HG02970 (cell line): Measurements from ENCODE around the gene ERC2.

ENCODE experiments used
- ATAC-seq: cut with Tn5 transposase; IDR thresholded peaks from one replicate; pipeline ENCODE4 v1.9.1; 2021; ENCODE audit warnings: mild to moderate bottlenecking, moderate library complexity, moderate number of reproducible peaks; ENCODE audit not compliant: unreplicated experiment, low FRiP score

ERC2 gene

DNA sequence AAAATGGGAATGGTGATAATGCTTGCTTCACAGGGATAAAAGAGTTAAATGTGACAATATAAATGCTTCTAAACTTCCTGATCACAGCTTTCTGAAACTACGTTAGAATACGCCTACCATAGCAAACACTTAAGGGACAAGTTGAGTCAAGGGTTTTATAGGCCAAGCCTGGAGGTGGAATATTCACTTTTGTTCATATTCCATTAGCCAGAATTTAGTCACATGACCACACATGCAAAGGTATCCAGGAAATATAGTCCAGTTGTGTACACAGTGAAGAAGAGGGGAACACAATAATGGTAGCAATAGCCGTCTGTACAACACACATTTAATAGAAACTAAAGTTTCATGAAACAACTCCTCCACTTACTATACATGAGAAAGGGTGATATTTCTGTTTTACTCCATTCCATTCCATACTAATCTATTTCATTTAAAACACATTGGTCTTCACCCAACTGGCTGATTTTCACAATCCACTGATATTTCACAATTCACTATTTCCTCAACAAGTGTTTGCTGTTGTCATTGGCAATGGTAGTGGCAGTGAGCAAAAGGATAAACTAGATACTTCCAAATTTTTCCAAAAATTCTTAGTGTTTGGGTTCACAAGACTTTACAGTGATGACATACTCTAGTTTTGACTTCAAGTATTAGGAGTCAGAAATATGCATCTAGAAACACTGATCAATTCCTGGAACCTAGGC is 270.9 kb downstream of the ERC2 start:
- ATAC-seq = no peak

DNA sequence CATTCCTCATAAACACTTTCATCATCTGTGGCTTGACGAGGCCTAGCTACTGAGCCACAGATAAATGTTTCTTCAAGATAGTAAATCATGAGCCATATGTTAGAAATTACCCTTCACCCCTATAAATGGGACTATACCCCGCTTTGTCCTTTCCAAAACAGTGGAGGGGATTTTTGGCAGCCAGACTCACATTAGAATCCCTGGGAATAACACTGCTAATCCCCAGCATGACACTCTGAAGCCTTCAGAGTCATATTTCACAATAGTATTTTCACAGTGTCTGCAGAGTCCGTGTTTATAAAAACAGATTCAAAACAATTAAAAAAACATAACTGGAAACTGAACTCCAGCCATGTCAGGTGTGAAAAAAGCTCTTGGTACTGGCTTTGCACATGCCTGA is 271.6 kb downstream of the ERC2 start:
- no peak for ATAC-seq

- ATAC-seq = no peak
These were observed 274.7 kb downstream of the ERC2 start for GRCh38 chr3:56193519-56193918.

GRCh38 chr3:56192001-56192400 is 276.3 kb downstream of the ERC2 start:
- no peak for ATAC-seq

- ATAC-seq = no peak
These were observed 277.4 kb downstream of the ERC2 start for GRCh38 chr3:56190771-56191305.

DNA sequence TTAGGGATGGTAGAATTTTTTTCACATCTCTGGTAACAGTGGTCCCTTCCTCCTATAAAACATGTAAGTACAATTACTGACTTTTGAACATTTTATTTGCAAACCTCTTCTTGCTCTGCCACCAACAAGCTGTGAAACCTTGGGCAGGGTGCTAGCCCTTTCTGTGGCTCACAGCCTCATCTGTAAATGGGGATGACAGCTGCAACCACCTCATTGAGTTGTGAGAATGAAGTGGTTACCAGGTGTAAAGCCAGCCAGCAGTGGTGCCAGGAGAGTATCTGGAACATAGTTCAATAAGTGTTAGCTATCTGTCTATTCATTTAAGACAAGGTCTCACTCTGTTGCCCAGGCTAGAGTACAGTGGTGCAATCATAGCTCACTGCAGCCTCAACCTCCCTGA is 278.1 kb downstream of the ERC2 start:
- no peak for ATAC-seq

GRCh38 chr3:56189536-56189935 is 278.7 kb downstream of the ERC2 start:
- ATAC-seq = no peak

- no peak for ATAC-seq
These were observed 280.1 kb downstream of the ERC2 start for GRCh38 chr3:56188201-56188600.

DNA sequence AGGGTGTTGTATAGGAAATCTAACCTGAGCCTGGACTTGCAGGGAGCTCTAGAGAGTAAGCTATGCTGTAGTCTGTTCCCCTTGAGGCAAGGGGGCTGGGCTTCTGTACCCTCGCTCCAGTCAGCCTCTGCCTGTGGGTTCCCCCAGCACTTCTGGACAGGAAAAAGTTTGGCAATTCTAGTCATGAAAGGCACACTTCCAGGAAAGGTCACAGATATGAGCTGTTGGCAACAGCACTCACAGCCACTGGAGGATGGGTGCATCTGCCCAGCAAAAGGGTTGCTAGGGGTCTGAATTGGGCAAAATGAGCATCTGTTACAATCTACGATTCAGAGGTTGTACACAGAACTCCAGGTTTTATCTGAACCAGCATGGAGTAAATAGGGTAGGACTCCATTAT is 281.2 kb downstream of the ERC2 start:
- ATAC-seq = no peak

GRCh38 chr3:56185827-56186226 is 282.4 kb downstream of the ERC2 start:
- ATAC-seq = no peak

- ATAC-seq = no peak
These were observed 284.7 kb downstream of the ERC2 start for GRCh38 chr3:56183529-56183928.

GRCh38 chr3:56180433-56180832 is 287.8 kb downstream of the ERC2 start:
- no peak for ATAC-seq

DNA sequence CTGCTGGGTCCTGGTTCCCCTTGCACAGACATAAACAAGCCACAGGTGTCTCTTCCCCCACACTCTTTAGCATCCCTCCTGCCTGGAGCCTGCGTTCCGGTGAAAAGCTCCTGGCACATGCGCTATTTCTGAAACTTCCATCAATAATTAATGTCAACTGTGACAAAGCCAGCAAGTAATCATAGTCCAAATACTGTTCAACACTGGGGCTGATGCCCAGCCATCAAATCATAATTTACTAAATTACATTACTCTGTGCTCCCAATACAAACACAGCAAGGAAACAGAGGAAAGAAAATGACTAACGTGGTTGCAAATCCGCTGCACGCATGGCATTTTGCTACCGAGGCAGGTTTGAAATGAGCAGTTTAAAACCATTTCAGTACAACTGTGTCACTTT is 294.7 kb downstream of the ERC2 start:
- ATAC-seq = no peak

DNA sequence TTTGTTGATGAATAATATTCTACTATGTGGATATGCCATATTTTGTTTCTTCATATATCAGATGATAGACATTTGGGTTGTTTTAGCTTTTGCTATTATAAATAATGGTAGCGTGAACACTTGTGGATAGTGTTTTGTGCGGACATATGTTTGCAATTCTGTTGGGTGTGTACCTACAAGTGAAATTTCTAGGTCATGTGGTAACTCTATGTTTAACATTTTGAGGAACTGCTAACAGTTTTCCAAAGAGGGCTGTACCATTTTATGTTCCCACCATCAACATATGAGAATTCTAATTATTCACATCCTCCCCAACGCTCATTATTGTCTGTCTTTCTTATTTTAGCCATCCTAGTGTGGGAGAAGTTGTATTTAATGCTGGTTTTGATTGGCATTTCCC is 303.8 kb downstream of the ERC2 start:
- no peak for ATAC-seq

- no peak for ATAC-seq
These were observed 310.4 kb downstream of the ERC2 start for GRCh38 chr3:56157693-56158362.

DNA sequence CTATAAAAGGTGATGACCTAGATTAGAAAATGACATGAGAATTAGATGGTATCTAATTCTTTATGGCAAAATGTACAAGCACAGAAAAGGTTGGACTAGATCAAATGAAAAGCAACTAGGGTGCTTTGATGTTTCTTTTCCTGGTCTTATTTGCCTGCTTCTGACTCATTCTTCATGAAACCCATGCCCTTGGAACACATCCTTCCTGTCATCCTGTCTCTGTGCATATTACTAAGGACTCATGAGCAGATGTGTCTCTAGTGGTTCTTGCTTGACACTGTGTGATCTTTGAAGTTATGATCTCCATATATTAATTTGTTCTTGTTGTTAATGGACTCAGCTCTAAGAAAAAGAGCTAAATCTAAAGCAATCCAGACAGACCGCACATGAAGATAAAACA is 314.0 kb downstream of the ERC2 start:
- no peak for ATAC-seq

DNA sequence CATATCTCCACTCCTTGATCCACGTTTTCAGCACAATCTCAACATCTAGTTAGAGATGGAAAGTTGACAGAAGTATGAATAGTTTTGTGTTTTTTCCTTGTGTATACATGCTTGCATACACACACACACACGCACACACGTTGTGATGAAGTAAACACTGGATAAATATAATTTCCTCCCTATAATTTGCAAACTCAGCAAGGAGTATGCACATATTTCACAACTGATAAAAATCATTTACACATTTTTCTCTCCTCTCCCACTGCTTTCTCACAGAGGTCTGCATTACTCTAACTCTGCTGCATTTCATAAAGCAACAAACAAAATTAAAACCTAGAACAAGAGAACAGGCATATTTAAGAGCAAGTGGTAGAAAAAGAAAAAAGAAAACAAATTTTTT is 320.9 kb downstream of the ERC2 start:
- no peak for ATAC-seq

DNA sequence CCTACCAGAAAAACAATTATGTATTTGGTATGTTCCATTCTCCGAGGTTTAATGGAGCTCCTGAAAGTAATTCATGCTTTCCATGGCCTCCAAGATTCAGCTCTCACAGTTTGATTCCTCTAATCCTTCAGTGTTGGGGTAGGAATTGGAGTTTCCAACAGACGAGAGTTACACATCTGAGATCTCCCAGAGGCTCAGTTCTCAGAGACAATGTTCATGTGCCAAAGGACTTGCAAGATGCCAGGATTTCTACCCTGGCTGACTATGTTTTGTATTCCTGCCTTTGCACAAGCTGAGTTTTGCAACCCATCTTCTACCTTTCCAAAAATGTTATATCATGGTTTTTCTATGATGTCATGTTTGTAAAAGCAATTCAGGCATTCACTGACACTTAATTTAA is 322.9 kb downstream of the ERC2 start:
- ATAC-seq = no peak

DNA sequence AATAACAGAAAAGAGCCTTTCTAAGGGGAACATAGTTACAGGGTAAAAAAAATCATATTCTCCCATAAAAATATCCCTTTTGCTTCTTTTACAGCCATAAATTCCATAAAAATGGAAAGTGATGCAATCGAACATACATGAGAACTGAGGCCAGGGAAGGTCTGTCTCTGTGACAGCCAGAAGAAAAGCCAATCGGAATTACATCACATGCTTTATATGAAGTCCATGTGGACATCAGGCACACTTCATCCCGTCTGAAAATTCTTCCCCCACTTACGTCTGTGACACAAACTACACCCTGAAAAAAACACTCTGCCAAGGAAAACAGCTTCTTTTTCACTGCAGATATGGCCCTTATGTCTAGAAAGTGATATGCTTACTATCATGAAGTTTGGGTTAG is 323.5 kb downstream of the ERC2 start:
- no peak for ATAC-seq

DNA sequence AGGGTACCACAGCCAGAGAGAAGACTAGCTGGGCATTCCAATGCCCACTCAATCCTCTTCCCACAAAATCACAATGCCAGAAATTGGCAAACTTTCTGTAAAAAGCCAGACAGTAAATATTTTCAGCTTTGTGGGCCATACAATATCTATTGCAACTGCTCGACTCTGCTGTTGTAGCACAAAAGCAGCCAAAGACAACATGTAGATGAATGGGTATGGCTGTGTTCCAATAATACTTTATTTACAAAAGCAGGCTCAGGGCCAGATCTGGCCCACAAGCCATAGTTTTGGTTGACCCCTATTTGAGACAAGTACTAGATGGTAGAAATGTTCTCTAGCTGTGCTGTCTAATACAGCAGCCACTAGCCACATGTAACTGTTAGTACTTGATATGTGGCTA is 330.9 kb downstream of the ERC2 start:
- ATAC-seq = no peak

DNA sequence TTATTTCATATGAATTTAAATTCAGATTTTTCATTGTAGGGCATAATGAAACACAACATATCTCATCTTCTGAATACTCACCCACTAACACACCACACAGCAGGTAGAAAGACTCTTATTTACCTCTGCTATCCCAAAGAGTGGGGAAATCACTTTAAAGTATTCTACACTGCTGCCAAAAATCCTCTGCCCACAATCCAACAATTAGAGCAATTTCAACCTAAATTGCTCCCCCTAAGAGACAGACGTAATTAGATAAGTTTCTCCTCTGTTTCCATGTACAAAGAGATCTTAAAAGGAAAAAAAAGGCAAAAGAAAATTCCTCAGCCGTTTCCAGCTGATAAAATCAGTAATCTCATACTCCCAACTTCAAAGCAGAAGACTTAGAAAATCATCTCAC is 331.8 kb downstream of the ERC2 start:
- no peak for ATAC-seq

- no peak for ATAC-seq
These were observed 332.3 kb downstream of the ERC2 start for GRCh38 chr3:56135941-56136340.
